Activated CD8-positive, alpha-beta memory T cell treated with anti-CD3 and anti-CD28 coated beads, Interleukin-2, amount 10 ng/mL, durations not matched to agents 7 days and 5 days (primary cell): ENCODE measurements around the gene PLSCR3. TPM values are rescaled to one million over a fixed set of nuclear protein-coding genes. Genes with fewer than 3 reads are reported as not detected.
"Not testable (repeated sequence)": the region's sequence is repeated elsewhere in the genome, so short reads cannot be mapped to it uniquely, and the experiment has no call there.

ENCODE experiments used
- ATAC-seq: fragments of 150-1000 bp; cut with Tn5 transposase; one replicate; pipeline ENCODE4 v1.10.0; 2021; ENCODE audit warnings: moderate library complexity
- CTCF ChIA-PET: fragments of 350-600 bp; sonication (Branson Sonifier 250); formaldehyde crosslinking; loops from one replicate; lab custom pipeline; 2021; ENCODE audit warnings: antibody characterized with exemption; lab: Charles Lee
- DNase-seq: peaks from one replicate; pipeline ENCODE4 v3.0.0-alpha.2; 2020
- H3K27ac Mint-ChIP-seq: one replicate; pipeline ENCODE4 v1.8.0; 2021; ENCODE audit warnings: mild to moderate bottlenecking, mixed read lengths
- H3K27me3 Mint-ChIP-seq: one replicate; pipeline ENCODE4 v1.8.0; 2021; ENCODE audit warnings: mixed read lengths
- H3K36me3 Mint-ChIP-seq: one replicate; pipeline ENCODE4 v1.8.0; 2021; ENCODE audit warnings: mild to moderate bottlenecking, mixed read lengths
- H3K4me1 Mint-ChIP-seq: one replicate; pipeline ENCODE4 v1.8.0; 2021; ENCODE audit warnings: mixed read lengths
- H3K4me3 Mint-ChIP-seq: one replicate; pipeline ENCODE4 v1.8.0; 2021; ENCODE audit warnings: mild to moderate bottlenecking, moderate library complexity, mixed read lengths
- H3K9me3 Mint-ChIP-seq: one replicate; pipeline ENCODE4 v1.8.0; 2022; ENCODE audit warnings: low read depth, mixed read lengths
- total RNA-seq, 2 experiments: library from RNA; stranded (reverse); gene quantifications; one replicate each; pipeline ENCODE4 v1.2.3, GENCODE V29; 2021

PLSCR3 gene
- total RNA-seq, 2 experiments from 2014 or later = 65.5 to 74.2 TPM

DNA sequence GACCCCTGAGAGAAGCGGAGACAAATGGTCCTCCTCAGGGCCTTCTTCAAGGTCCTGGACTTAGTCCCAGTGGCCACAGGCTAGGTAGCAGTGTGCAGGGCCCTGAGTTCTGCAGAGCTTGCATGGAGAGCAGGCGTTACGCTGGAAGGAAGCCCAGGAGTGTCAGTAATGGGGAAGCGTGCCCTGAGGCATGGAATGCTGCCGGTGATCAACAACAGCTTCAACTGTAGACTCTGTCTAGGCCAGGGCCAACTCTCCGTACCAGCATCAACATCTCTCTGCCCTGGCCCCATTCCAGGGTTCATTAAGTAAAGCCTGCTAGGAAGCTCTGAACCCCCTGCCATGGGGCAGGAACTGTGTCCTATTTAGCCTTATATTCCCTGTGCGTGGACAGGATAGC, 14.0 kb downstream of the PLSCR3 start:
- CTCF ChIA-PET = no interaction called here
- peaks cover 3% of the 10 kb centered on the region for H3K9me3 Mint-ChIP-seq
- peaks cover 2% of the 10 kb centered on the region for H3K36me3 Mint-ChIP-seq
- ATAC-seq (no peak), DNase-seq (no peak)
- H3K27me3 Mint-ChIP-seq = peaks cover 41% of the 10 kb centered on the region
- no peak overlapping the region for H3K27ac Mint-ChIP-seq
- peaks cover 7% of the 10 kb centered on the region for H3K4me1 Mint-ChIP-seq
- no peak overlapping the region for H3K4me3 Mint-ChIP-seq

DNA sequence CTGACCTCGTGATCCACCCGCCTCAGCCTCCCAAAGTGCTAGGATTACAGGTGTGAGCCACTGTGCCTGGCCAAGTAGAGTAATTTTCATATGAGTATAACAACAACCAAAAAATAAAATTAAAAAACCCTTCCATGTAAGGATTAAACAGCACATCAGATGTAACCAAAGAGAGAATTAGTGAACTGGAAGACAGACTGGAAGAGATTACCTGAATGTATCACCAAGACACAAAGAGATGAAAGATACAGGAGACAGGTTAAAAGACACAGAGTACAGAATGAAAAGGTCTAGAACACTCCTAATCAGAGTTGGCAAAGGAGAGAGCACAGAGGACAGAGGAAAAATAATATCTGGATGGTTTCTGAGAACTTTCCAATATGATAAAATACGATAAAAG, 15.2 kb downstream of the PLSCR3 start:
- DNase-seq (no peak), ATAC-seq (no peak)
- H3K27ac Mint-ChIP-seq = no peak overlapping the region
- H3K36me3 Mint-ChIP-seq = peaks cover 2% of the 10 kb centered on the region
- CTCF ChIA-PET = no interaction called here
- peaks cover 3% of the 10 kb centered on the region for H3K4me1 Mint-ChIP-seq
- H3K27me3 Mint-ChIP-seq = peaks cover 41% of the 10 kb centered on the region
- H3K4me3 Mint-ChIP-seq = no peak overlapping the region
- H3K9me3 Mint-ChIP-seq = peaks cover 3% of the 10 kb centered on the region

DNA sequence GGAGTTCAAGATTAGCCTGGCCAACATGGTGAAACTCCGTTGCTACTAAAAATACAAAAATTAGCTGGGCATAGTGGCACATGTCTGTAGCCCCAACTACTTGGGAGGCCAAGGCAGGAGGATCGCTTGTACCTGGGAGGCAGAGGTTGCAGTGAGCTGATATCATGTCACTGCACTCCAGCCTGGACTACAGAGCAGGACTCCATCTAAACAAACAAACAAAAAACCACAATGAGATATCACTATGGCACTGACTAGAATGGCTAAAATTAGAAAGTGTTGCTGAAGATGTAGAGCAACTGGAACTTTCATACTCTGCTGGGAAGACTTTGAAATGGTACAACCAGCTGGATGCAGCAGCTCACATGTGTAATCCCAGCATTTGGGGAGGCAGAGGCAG, 20.0 kb downstream of the PLSCR3 start:
- no peak for DNase-seq
- peaks cover 3% of the 10 kb centered on the region for H3K9me3 Mint-ChIP-seq
- peaks cover 2% of the 10 kb centered on the region for H3K36me3 Mint-ChIP-seq
- H3K4me3 Mint-ChIP-seq = no peak overlapping the region
- ATAC-seq = no peak
- no peak overlapping the region for H3K27ac Mint-ChIP-seq
- peaks cover 14% of the 10 kb centered on the region for H3K27me3 Mint-ChIP-seq
- CTCF ChIA-PET = interaction anchor here (6.2 kb wide), 1 partner anchor 18 kb away, joined by 22 read pairs; no protein-coding TSS in a partner anchor
- H3K4me1 Mint-ChIP-seq = no peaks in the 10 kb centered on the region

DNA sequence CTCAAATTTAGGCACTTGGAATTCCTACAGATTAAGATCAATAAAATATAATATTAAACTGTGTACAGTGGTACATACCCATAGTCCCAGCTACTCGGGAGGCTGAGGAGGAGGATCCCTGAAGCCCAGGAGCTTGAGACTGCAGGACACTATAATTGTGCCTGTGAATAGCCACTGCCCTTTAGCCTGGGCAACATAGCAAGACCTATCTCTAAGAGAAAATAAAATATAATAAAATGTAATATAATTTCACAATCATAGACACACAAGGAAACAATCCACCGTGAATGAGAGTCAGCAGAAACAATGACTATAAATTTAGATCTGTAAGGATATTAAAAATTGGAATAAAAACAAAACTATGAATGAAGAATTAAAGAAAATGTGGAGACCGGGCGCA, 23.5 kb downstream of the PLSCR3 start:
- H3K4me3 Mint-ChIP-seq = no peak overlapping the region
- DNase-seq = no peak
- ATAC-seq = no peak
- H3K27ac Mint-ChIP-seq = no peak overlapping the region
- H3K27me3 Mint-ChIP-seq = peaks cover 3% of the 10 kb centered on the region
- no peaks in the 10 kb centered on the region for H3K36me3 Mint-ChIP-seq
- H3K4me1 Mint-ChIP-seq = no peaks in the 10 kb centered on the region
- H3K9me3 Mint-ChIP-seq = no peaks in the 10 kb centered on the region
- CTCF ChIA-PET = interaction anchor here (1.9 to 6.2 kb wide), 2 partner anchors 15 to 66 kb away, joined by 6 to 22 read pairs; no protein-coding TSS in a partner anchor

DNA sequence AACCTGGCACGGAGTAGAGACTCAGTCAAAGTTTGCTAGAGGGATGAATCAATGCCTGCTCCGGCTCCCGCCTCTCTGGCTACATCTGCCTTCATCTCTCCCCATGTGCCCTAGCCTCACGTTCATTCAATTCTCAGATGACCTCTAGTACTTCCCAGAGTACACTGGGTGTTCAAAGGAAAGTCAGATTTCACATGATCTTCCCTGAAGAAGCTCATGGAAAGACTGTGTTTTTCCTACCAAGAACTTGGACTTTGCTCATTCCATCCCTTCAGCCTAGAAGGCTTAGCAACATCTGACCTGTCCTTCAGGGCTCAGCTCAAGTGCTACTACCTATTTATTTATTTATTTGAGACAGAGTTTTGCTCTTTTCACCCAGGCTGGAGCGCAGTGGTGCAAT, 24.5 kb downstream of the PLSCR3 start:
- no peaks in the 10 kb centered on the region for H3K36me3 Mint-ChIP-seq
- CTCF ChIA-PET = no interaction called here
- no peak overlapping the region for H3K27ac Mint-ChIP-seq
- ATAC-seq (no peak), DNase-seq (no peak)
- H3K4me1 Mint-ChIP-seq = no peaks in the 10 kb centered on the region
- no peak overlapping the region for H3K4me3 Mint-ChIP-seq
- H3K27me3 Mint-ChIP-seq = peaks cover 3% of the 10 kb centered on the region
- H3K9me3 Mint-ChIP-seq = no peaks in the 10 kb centered on the region

DNA sequence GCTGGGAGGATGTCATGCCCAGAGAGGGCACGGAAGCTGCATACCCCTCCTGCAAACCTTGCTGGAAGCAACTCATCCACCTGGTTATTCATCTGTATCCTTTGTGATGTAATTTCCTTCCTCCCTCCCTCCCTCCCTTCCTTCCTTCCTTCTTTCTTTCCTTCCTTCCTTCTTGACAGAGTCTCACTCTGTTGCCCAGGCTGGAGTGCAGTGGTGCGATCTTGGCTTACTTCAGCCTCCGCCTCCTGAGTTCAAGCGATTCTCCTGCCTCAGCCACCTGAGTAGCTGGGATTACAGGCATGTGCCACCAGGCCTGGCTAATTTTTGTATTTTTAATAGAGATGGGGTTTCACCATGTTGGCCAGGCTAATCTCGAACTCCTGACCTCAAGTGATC, 25.7 kb downstream of the PLSCR3 start:
- not testable (repeated sequence) for H3K4me3 Mint-ChIP-seq, H3K36me3 Mint-ChIP-seq, DNase-seq, H3K4me1 Mint-ChIP-seq, H3K27ac Mint-ChIP-seq, H3K9me3 Mint-ChIP-seq, H3K27me3 Mint-ChIP-seq, ATAC-seq
- CTCF ChIA-PET = interaction anchor here (0.6 kb wide), 1 partner anchor 153 kb away, joined by 3 read pairs; no protein-coding TSS in a partner anchor

DNA sequence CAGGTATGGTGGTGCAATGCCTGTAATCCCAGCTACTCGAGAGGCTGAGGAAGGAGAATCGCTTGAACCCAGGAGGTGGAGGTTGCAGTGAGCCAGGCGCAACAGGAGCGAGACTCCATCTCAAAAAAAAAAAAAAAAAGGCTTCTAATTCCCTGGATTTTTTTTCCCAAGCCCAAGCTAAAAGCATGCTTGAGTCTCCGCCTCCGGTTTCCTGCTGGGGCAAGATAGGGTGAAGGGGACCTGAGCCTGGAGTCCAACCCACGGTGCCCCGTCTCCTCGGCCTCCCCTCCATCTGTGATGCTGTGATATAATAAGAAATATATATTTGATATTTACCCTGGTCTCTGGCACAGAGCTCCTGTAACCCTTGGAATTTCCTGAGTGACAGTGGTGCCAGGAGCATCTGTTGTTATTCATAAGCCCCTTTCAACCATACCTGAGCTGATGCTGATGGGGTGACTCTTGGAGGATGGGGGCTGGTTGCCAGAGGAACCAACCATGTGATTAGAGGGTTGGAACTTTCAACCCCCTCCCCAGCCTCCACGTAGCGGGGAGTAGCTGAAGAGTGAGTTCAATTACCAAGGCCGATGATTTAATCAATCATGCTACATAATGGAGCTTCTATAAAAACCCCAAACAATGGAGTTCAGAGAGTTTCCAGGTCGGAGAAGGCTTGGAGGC, 26.3 kb downstream of the PLSCR3 start:
- peaks cover 3% of the 10 kb centered on the region for H3K27me3 Mint-ChIP-seq
- no peak overlapping the region for H3K27ac Mint-ChIP-seq
- CTCF ChIA-PET = interaction anchor here (0.5 to 1.2 kb wide), 3 partner anchors 12 to 153 kb away, joined by 3 read pairs; no protein-coding TSS in a partner anchor
- no peak overlapping the region for H3K4me3 Mint-ChIP-seq
- H3K9me3 Mint-ChIP-seq = no peaks in the 10 kb centered on the region
- ATAC-seq (no peak), DNase-seq (no peak)
- H3K4me1 Mint-ChIP-seq = no peaks in the 10 kb centered on the region
- H3K36me3 Mint-ChIP-seq = no peaks in the 10 kb centered on the region

DNA sequence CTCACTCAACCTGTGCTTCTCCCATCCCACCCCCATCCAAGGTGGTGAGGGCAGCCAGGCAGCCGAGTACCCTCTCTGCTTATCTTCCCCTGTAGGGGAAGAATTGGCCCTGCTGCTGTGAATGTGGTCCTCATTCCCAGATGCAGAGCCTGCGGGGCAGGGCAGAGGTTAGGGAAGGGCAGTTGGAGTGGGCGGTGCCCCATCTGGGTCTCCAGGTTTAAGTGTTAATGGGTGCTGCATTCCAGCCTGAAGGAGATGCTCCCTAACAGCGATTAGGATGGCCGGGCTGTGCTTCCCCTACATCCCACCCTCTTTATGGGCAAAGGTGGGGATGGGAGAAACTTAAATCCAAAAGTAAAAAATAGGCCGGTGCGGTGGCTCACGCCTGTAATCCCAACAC, 27.2 kb downstream of the PLSCR3 start:
- H3K36me3 Mint-ChIP-seq = no peaks in the 10 kb centered on the region
- H3K4me1 Mint-ChIP-seq = no peaks in the 10 kb centered on the region
- CTCF ChIA-PET = interaction anchor here (1.2 kb wide), 1 partner anchor 11 kb away, joined by 3 read pairs; no protein-coding TSS in a partner anchor
- no peak overlapping the region for H3K4me3 Mint-ChIP-seq
- H3K27ac Mint-ChIP-seq = no peak overlapping the region
- H3K27me3 Mint-ChIP-seq = peaks cover 3% of the 10 kb centered on the region
- no peaks in the 10 kb centered on the region for H3K9me3 Mint-ChIP-seq
- DNase-seq (no peak), ATAC-seq (no peak)

DNA sequence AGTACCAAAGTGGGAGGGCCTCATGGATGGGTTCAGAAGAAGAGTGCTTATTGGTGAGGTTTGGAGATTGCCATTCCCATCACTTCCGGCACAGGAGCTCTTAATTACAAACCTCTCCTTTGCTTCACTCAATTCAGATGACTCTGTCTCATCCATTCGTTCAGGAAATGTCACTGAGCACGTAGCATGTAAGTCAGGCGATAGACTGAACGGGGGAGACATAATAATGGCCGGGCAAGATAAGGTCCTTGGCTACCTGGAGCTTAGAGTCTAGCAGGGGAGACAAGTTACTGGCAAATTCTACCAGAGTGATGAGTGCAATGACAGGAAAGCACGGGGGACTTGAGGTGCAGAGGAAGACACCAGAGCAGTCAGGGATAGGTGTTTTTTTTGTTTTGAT, 28.4 kb downstream of the PLSCR3 start:
- H3K9me3 Mint-ChIP-seq, ATAC-seq, H3K27ac Mint-ChIP-seq, H3K4me1 Mint-ChIP-seq, H3K36me3 Mint-ChIP-seq, DNase-seq, H3K4me3 Mint-ChIP-seq, H3K27me3 Mint-ChIP-seq: not testable (repeated sequence)
- CTCF ChIA-PET = interaction anchor here (0.9 kb wide), 1 partner anchor 10 kb away, joined by 4 read pairs; no protein-coding TSS in a partner anchor

DNA sequence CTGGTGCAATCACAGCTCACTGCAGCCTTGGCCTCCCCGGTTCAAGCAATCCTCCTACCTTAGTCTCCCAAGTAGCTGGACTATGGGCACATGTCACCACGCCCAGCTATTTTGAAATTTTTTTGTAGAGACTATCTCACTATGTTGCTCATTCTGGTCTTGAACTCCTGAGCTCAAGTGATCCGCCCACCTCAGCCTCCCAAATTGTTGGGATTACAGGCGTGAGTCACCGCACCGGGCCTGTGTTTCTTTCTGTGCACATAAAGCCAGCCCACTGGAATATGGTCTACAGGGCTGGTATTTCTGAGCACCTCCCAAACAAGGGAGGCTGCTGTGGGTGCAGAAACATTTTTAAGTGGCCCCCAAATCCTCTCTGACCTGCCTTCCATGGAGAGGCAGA, 31.0 kb downstream of the PLSCR3 start:
- no peak overlapping the region for H3K27ac Mint-ChIP-seq
- no peak overlapping the region for H3K4me3 Mint-ChIP-seq
- H3K36me3 Mint-ChIP-seq = no peaks in the 10 kb centered on the region
- DNase-seq (no peak), ATAC-seq (no peak)
- peaks cover 2% of the 10 kb centered on the region for H3K27me3 Mint-ChIP-seq
- no peaks in the 10 kb centered on the region for H3K4me1 Mint-ChIP-seq
- H3K9me3 Mint-ChIP-seq = no peaks in the 10 kb centered on the region
- CTCF ChIA-PET = interaction anchor here (0.7 to 1.6 kb wide), 2 partner anchors 144 to 198 kb away, joined by 4 to 7 read pairs; partner anchors contain the start of gene SENP3

DNA sequence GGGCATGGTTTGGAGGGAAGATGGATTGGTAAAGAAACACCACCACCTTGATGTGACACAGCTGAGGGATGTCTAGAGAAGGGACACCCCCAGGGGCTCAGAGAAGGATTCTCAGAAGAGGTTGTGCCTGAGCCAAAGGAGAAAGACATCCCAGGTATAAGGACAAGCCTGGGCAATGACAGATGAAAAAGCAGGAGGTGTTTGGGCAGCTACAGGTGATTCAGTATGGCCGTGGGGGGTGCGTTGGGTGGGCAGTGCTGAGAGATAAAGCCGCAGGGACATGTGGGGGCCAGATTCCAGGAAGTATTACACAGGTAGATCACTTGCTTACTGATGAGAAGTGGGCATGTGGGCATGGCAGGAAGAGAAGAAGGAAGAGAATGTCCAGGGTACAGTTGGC, 32.4 kb downstream of the PLSCR3 start:
- Mint-ChIP-seq H3K27me3 (peaks cover 2% of the 10 kb centered on the region), H3K27ac (no peak overlapping the region), H3K4me1 (no peaks in the 10 kb centered on the region), H3K4me3 (no peak overlapping the region), H3K9me3 (no peaks in the 10 kb centered on the region), H3K36me3 (no peaks in the 10 kb centered on the region)
- CTCF ChIA-PET = interaction anchor here (1.6 kb wide), 1 partner anchor 199 kb away, joined by 7 read pairs; the partner anchor contains the start of gene SENP3
- DNase-seq (no peak), ATAC-seq (no peak)

DNA sequence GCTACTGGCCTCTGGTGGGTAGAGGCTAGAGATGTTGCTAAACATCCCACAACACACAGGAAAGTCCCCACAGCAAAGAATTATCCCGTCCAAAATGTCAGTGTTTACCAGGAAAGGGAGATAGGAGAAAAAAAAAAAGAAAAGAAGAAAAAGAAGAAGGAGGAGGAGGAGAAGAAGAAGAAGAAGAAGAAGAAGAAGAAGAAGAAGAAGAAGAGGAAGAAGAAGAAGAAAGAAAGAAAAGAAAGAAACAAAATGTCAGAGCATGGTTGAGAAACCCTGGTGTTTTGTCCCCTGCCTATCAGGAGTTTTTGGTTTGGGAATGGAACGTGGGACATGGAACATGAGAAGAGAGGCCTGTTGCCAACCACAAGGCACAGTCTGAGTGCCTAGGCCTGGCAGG, 36.9 kb downstream of the PLSCR3 start:
- Mint-ChIP-seq H3K4me1 (peaks cover 30% of the 10 kb centered on the region), H3K4me3 (no peak overlapping the region), H3K9me3 (no peaks in the 10 kb centered on the region), H3K27me3 (peaks cover 2% of the 10 kb centered on the region), H3K36me3 (peaks cover 2% of the 10 kb centered on the region), H3K27ac (no peak overlapping the region)
- DNase-seq (no peak), ATAC-seq (no peak)
- CTCF ChIA-PET = interaction anchor here (2.1 to 6.7 kb wide), 3 partner anchors 79 to 232 kb away, joined by 11 to 88 read pairs (median 41); partner anchors contain the start of genes SENP3, SOX15 and TMEM102

DNA sequence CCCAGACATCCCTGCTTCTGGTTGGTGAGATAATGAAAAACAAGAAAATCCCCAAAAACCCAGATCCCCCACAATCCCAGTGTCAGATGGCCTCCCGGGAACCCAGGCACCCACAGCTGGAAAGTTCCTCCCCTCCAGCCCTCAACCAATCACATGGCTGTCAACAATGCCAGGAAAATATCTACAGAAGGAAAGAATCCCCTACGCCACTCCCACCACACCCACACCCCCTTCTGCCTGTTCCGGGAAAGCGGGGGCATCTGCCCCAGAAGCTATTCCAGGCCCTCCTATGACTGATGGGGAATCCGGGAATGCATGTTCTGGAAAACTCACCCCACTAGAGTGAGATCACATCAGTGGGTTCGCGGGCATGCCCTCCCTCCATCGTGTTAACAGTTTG, 37.6 kb downstream of the PLSCR3 start:
- no peak for DNase-seq
- CTCF ChIA-PET = interaction anchor here (0.9 to 6.7 kb wide), 27 partner anchors 9 to 331 kb away, joined by 3 to 88 read pairs (median 6); partner anchors contain the start of genes ACAP1, NEURL4, PLSCR3 and POLR2A
- Mint-ChIP-seq H3K4me3 (no peak overlapping the region), H3K36me3 (peaks cover 3% of the 10 kb centered on the region), H3K27me3 (no peaks in the 10 kb centered on the region), H3K9me3 (no peaks in the 10 kb centered on the region), H3K27ac (no peak overlapping the region), H3K4me1 (peaks cover 32% of the 10 kb centered on the region)
- ATAC-seq = no peak
